ENCODE measurements around the gene ATF6.

ATF6 gene

GRCh38 chr1:161849518-161849917 lies 83.4 kb downstream of the ATF6 start:
- no peak overlapping the region for H3K27ac ChIP-seq
- TF ChIP-seq, protein P1, sequence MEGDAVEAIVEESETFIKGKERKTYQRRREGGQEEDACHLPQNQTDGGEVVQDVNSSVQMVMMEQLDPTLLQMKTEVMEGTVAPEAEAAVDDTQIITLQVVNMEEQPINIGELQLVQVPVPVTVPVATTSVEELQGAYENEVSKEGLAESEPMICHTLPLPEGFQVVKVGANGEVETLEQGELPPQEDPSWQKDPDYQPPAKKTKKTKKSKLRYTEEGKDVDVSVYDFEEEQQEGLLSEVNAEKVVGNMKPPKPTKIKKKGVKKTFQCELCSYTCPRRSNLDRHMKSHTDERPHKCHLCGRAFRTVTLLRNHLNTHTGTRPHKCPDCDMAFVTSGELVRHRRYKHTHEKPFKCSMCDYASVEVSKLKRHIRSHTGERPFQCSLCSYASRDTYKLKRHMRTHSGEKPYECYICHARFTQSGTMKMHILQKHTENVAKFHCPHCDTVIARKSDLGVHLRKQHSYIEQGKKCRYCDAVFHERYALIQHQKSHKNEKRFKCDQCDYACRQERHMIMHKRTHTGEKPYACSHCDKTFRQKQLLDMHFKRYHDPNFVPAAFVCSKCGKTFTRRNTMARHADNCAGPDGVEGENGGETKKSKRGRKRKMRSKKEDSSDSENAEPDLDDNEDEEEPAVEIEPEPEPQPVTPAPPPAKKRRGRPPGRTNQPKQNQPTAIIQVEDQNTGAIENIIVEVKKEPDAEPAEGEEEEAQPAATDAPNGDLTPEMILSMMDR (conservative IDR thresholded peaks at IDR 0.05) = no peak
- no peak for TF ChIP-seq ZFX (IDR thresholded peaks at IDR 0.05)

GRCh38 chr1:161855260-161855659 lies 89.1 kb downstream of the ATF6 start:
- TF ChIP-seq, protein P1 (conservative IDR thresholded peaks at IDR 0.05) = no peak
- no peak for TF ChIP-seq ZFX (IDR thresholded peaks at IDR 0.05)
- H3K27ac ChIP-seq = no peak overlapping the region

DNA sequence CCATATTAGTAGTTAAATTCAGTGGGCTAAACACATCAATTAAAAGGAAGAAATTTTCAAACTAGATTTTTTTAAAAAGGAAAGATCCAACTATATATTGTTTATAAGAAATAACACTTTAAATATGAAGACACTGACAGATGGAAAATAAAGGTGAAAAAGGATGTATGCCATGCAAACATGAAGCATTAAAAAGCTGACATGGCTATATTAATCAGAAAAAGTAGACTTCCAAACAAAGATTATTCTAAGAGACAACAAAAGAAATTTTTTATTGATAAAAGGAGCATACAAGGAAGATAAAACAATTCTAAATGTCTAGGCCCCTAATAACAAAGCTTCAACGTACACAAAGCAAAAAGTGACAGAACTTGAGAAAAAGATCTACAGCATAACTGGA lies 92.2 kb downstream of the ATF6 start:
- no peak for TF ChIP-seq ZFX (IDR thresholded peaks at IDR 0.05)
- TF ChIP-seq, protein P1 (conservative IDR thresholded peaks at IDR 0.05) = no peak
- H3K27ac ChIP-seq = no peak overlapping the region

DNA sequence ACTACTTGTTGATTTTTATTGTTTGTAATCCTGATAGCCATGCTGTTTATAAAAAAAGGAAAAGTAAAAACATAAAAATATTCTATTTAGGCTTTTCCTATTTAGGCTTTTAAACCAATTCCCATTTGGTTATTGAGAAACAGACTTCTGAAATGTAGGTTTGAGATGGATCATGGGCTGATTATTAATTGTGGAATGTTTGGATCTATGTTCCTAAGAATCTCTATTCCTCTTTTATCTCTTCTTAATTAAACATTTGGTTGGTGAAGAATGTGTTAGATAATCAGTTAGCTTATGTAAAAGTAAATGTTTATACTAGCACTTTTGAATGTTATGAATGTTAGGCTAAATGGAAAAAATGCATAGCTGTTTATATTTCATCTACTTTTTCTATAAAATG lies 97.4 kb downstream of the ATF6 start:
- TF ChIP-seq ZFX (IDR thresholded peaks at IDR 0.05) = no peak
- H3K27ac ChIP-seq = no peak overlapping the region

DNA sequence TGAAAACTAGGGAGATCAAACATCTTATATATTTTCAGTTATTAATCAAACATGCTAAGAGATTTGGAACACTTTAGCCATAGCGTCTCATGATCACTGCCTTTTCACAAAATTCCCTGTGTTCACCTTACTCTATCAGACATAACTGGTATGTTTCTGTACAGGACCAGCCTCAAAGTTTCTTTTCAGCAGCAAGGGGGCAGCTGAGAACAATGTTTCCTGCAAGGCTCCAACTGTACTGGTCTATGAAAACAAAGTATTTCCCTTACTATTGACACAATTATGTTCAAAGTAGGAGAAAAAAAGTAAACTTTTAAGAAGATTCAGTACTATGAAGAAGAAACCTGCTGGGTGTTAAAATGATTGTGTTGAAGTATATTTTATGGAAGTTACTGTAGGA lies 98.5 kb downstream of the ATF6 start:
- TF ChIP-seq ZFX (IDR thresholded peaks at IDR 0.05) = no peak
- TF ChIP-seq, protein P1 (conservative IDR thresholded peaks at IDR 0.05) = no peak; the same call in 1 of the 2 replicates
- H3K27ac ChIP-seq = no peak overlapping the region

- no peak for TF ChIP-seq ZFX (IDR thresholded peaks at IDR 0.05)
- TF ChIP-seq, protein P1 (conservative IDR thresholded peaks at IDR 0.05) = no peak
- H3K27ac ChIP-seq = no peak overlapping the region
These were observed 100.1 kb downstream of the ATF6 start for GRCh38 chr1:161866241-161866640.

- no peak overlapping the region for H3K27ac ChIP-seq
- TF ChIP-seq ZFX (IDR thresholded peaks at IDR 0.05) = no peak
- TF ChIP-seq, protein P1 (conservative IDR thresholded peaks at IDR 0.05) = no peak
These were observed 102.7 kb downstream of the ATF6 start for GRCh38 chr1:161868832-161869231.

DNA sequence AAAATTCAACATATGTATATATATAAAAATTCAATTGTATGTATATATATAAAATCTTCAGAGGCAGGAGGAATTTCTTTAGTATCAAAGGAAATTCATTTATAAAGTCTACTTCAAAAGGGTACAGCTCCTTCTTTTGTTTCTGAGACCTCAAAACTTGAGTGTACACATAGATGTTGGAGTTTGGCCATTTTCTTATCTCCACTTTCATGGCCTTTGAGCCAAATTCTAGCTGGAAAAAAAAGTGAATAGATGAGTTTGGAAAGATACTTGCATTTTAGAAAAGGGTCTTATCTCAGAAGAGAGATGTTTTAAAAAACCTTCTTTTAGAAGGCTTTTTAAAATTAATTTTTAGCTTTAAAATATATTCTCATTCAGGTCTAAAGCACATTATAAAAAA lies 103.2 kb downstream of the ATF6 start:
- no peak for TF ChIP-seq ZFX (IDR thresholded peaks at IDR 0.05)
- TF ChIP-seq, protein P1 (conservative IDR thresholded peaks at IDR 0.05) = no peak
- no peak overlapping the region for H3K27ac ChIP-seq

All from C4-2B (cell line).